ENCODE data around the gene RALGPS2. TPM values are rescaled to one million over a fixed set of nuclear protein-coding genes. Genes with fewer than 3 reads are reported as not detected.

Gene RALGPS2
- total and polyA plus RNA-seq, 2 of the 8 experiments (the other 6 are each of a cell fraction or from before 2014, with no cell fraction given), result 6.7 to 38.0 TPM

DNA sequence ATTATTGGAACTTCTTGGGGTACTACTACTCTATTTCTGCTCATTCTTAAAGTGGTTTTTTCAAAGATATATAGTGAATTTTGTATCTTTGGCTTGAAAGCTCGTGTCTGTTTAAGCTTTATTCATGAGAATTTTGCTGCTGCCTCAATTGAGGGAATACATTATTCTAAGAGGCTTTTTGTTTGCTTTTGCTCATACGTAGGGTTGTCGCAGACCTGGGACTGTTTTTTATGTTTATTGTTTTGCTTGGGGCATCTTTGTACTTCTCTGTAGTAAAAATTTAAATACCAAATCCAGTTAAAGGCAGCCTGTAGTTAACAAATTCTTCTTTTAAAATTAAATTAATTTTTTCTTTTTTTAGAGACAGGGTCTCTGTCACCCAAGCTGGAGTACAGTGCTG is 83.5 kb downstream of the RALGPS2 start:
- Histone ChIP-seq H3K9me3 (ENCODE audit: insufficient read depth in 2 of 2, low read depth in 1 of 2, low read length in 1 of 2) (no peaks in the 10 kb centered on the region), H3K27me3 (replicated peaks in 1 of 4; ENCODE audit: control insufficient read depth in 3 of 4, extremely low read depth in 1 of 4, insufficient read depth in 3 of 4, low read length in 3 of 4) (no peaks in the 10 kb centered on the region), H3K79me1 (ENCODE audit: low read depth, low read length) (no peaks in the 10 kb centered on the region), H3K9ac (replicated peaks in 1 of 4; ENCODE audit: extremely low read depth in 1 of 4, low read depth in 3 of 4, low read length in 3 of 4) (no peak overlapping the region), H3K18ac (ENCODE audit: extremely low read depth, low read length) (no peak overlapping the region), H4K8ac (ENCODE audit: extremely low read depth, insufficient read depth, low read length) (no peak overlapping the region), H3K4ac (replicated peaks; ENCODE audit: insufficient read length, low read depth, low read length) (no peak overlapping the region), H2BK15ac (ENCODE audit: low read length) (no peak overlapping the region), H3K56ac (replicated peaks; ENCODE audit: insufficient read length, low read depth, low read length) (no peak overlapping the region), H3K4me1 (replicated peaks in 1 of 4; ENCODE audit: control insufficient read depth in 3 of 4, insufficient read depth in 4 of 4, low read length in 3 of 4) (no peaks in the 10 kb centered on the region), H3K23ac (ENCODE audit: insufficient read length) (no peak overlapping the region), H2BK12ac (ENCODE audit: low read depth, low read length) (no peak overlapping the region), H2BK20ac (ENCODE audit: low read length) (no peak overlapping the region), H2BK5ac (ENCODE audit: low read depth, low read length) (no peak overlapping the region), H4K20me1 (replicated peaks in 1 of 2; ENCODE audit: control insufficient read depth in 1 of 2, insufficient read depth in 2 of 2, low read length in 2 of 2) (no peaks in the 10 kb centered on the region), H4K5ac (ENCODE audit: insufficient read length, low read depth, low read length) (no peak overlapping the region), H3K4me3 (ENCODE audit: extremely low read depth in 1 of 4, insufficient read depth in 2 of 4, low read depth in 3 of 4, low read length in 4 of 4) (no peak overlapping the region), H3K4me2 (ENCODE audit: insufficient read depth in 1 of 2, low read depth in 2 of 2, low read length in 2 of 2) (no peak overlapping the region), H3K79me2 (ENCODE audit: control insufficient read depth in 1 of 2, insufficient read depth in 2 of 2, low read length in 2 of 2) (no peaks in the 10 kb centered on the region), H4K91ac (replicated peaks; ENCODE audit: insufficient read length, low read length) (no peak overlapping the region), H2AK5ac (ENCODE audit: low read depth, low read length) (no peak overlapping the region), H2BK120ac (replicated peaks; ENCODE audit: low read depth, low read length) (no peak overlapping the region), H3K14ac (ENCODE audit: insufficient read length) (no peak overlapping the region), H3K36me3 (ENCODE audit: control insufficient read depth in 2 of 4, insufficient read depth in 4 of 4, low read length in 3 of 4) (peaks cover 0 to 5% (median 1%) of the 10 kb centered on the region in 4 experiments; a peak in 1 of 8 replicates), H3K27ac (ENCODE audit: low read depth, low read length) (no peak overlapping the region), H2AFZ (ENCODE audit: low read length) (no peak overlapping the region), H3K23me2 (ENCODE audit: low read depth, low read length) (no peaks in the 10 kb centered on the region)
- POLR2A ChIA-PET (ENCODE audit: partially characterized antibody), result no interaction called here
- 94% methylated on average over 3 of the region's 3 CpGs; no CpG with 5 or more reads in 1 of the 2 experiments for WGBS, 2 experiments (ENCODE audit: extremely low coverage in 1 of 2, insufficient coverage in 1 of 2, insufficient read length in 1 of 2, insufficient replicate concordance in 2 of 2, low coverage in 1 of 2, low lambda C conversion rate in 2 of 2, missing lambda C conversion rate in 1 of 2)
- TF ChIP-seq TCF12 (IDR thresholded peaks at IDR 0.05; ENCODE audit: low read depth, low read length) (no peak), CHD1 (IDR thresholded peaks at IDR 0.05; ENCODE audit: low read depth, low read length) (no peak), HDAC2 (IDR thresholded peaks at IDR 0.05; ENCODE audit: borderline replicate concordance in 1 of 2, low read depth in 2 of 2, low read length in 2 of 2) (no peak), GTF2F1 (IDR thresholded peaks at IDR 0.05; ENCODE audit: borderline replicate concordance, low read depth, low read length) (no peak), TAF1 (IDR thresholded peaks at IDR 0.05; ENCODE audit: low read depth, low read length) (no peak), SIN3A (conservative IDR thresholded peaks at IDR 0.05 in 1 of 2, IDR thresholded peaks at IDR 0.05 in 1 of 2; ENCODE audit: low read depth in 1 of 2, low read length in 2 of 2) (no peak), KDM4A (IDR thresholded peaks at IDR 0.05; ENCODE audit: low read depth, low read length, severe bottlenecking) (no peak), BCL11A (IDR thresholded peaks at IDR 0.05; ENCODE audit: low read depth in 2 of 2, low read length in 2 of 2) (no peak), TAF7 (optimal IDR thresholded peaks at IDR 0.05; ENCODE audit: borderline replicate concordance, low read depth, low read length) (no peak), RXRA (IDR thresholded peaks at IDR 0.05; ENCODE audit: insufficient read depth, low read depth, low read length) (no peak), CREB1 (IDR thresholded peaks at IDR 0.05) (no peak)
- no peak for DNase-seq (ENCODE audit: low read depth in 1 of 2, low spot score in 2 of 2)
- CTCF ChIA-PET (ENCODE audit: partially characterized antibody), result interaction anchor here (1.0 to 1.7 kb wide), 4 partner anchors 24 to 265 kb away, joined by 3 read pairs; no protein-coding TSS in a partner anchor
- no peak for FAIRE-seq
